GM12874 (cell line): Measurements from ENCODE around the gene WDR5.

Experiments used
- CTCF ChIP-seq: IDR thresholded peaks from 2 replicates; pipeline ENCODE4 v1.5.1; 2011; ENCODE audit warnings: low read depth, mild to moderate bottlenecking, control low read depth, low read length, moderate library complexity; ENCODE audit not compliant: insufficient read depth

Gene WDR5

GRCh38 chr9:134156564-134157377 lies 20.9 kb downstream of the WDR5 start:
- TF ChIP-seq CTCF, result no peak

GRCh38 chr9:134157378-134157885 lies 21.6 kb downstream of the WDR5 start:
- TF ChIP-seq CTCF, result no peak

- TF ChIP-seq CTCF, result no peak
Measured at GRCh38 chr9:134158242-134158641, 22.4 kb downstream of the WDR5 start.

GRCh38 chr9:134158753-134159392 lies 23.0 kb downstream of the WDR5 start:
- TF ChIP-seq CTCF, result no peak

GRCh38 chr9:134159566-134160245 lies 23.8 kb downstream of the WDR5 start:
- TF ChIP-seq CTCF, result no peak

- TF ChIP-seq CTCF, result no peak
Measured at GRCh38 chr9:134161647-134162046, 25.8 kb downstream of the WDR5 start.

GRCh38 chr9:134162212-134162775 lies 26.4 kb downstream of the WDR5 start:
- TF ChIP-seq CTCF, result no peak
